Astrocyte of the spinal cord (primary cell): Measurements from ENCODE around the gene RAPSN.

Experiments used
- DNase-seq: peaks from one replicate; pipeline ENCODE4 v3.0.0; 2011; ENCODE audit warnings: low read depth, low spot score
- H3K4me3 ChIP-seq: 2 replicates; pipeline ENCODE4 v1.5.1; 2011; ENCODE audit warnings: low read depth, mild to moderate bottlenecking, low read length, moderate library complexity
- in situ Hi-C: cut with HindIII; loops from 2 replicates; pipeline ENCODE4 v1.10.0; 2017; ENCODE audit warnings: low sequenced_read_pairs
- TF ChIP-seq, protein P1 (sequence below): IDR thresholded peaks from 2 replicates; pipeline ENCODE4 v1.5.1; 2012; ENCODE audit warnings: low read depth, mild to moderate bottlenecking, low read length, inconsistent platforms

RAPSN gene

DNA sequence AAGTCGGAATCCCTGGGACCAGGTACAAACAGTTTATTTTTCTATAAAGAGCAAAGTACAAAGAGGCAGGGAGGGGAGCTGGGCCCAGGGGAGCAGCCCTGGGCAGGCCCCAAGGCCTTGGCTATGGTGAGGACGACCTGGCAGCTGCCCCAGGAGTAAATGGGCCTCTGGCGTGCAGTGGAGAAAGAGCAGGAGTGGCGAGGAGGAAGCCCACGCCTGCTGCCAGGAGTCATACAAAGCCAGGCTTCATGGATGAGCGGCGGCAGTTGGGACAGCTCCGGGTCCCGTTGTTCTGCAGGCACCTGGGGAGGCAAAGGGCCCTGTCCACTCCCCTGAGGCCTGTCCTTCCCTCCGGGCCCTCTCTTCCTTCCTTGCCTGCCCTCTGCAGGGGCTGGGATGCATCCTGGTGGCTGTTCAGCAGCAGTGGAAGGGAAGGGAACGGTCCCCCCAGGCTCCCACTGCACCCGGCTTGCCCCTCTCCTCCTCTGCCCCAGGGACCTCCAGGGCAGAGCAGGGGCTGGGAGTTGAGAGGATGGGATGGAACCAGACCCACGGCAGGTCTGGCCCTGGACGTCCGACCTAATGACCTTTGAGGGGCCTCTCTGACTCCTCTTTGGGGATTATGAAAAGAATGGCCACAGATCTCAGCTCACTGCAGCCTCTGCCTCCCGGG is 11.1 kb downstream of the RAPSN start:
- in situ Hi-C loops, result no loop called here
- TF ChIP-seq, protein P1, sequence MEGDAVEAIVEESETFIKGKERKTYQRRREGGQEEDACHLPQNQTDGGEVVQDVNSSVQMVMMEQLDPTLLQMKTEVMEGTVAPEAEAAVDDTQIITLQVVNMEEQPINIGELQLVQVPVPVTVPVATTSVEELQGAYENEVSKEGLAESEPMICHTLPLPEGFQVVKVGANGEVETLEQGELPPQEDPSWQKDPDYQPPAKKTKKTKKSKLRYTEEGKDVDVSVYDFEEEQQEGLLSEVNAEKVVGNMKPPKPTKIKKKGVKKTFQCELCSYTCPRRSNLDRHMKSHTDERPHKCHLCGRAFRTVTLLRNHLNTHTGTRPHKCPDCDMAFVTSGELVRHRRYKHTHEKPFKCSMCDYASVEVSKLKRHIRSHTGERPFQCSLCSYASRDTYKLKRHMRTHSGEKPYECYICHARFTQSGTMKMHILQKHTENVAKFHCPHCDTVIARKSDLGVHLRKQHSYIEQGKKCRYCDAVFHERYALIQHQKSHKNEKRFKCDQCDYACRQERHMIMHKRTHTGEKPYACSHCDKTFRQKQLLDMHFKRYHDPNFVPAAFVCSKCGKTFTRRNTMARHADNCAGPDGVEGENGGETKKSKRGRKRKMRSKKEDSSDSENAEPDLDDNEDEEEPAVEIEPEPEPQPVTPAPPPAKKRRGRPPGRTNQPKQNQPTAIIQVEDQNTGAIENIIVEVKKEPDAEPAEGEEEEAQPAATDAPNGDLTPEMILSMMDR, result peak; percentile 2
- H3K4me3 ChIP-seq, result no peak overlapping the region
- no peak for DNase-seq

DNA sequence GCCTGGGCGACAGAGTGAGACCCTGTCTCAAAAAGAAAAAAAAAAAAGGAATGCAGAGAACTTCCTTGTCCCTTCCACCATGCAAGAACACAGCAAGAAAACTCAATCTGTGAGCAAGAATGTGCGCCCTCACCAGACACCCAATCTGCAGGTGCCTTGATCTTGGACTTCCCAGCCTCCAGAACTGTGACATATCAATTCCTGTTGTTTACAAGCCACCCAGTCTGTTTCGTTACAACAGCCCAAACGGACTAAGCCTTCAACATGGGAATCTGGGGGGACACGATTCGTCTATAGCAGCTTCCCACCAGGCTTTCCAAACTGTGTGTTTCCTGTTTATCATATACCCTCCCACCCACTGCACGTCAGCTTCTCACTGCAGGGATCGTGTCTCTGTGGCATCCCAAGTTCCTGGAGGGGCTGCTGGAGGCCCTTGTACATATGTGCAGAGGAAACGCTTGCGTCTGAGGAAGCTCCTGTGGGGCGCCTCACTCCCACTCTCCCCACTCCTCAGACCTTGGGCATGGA is 11.7 kb downstream of the RAPSN start:
- TF ChIP-seq, protein P1, result no peak
- no peak for DNase-seq
- in situ Hi-C loops, result no loop called here
- H3K4me3 ChIP-seq, result no peak overlapping the region

DNA sequence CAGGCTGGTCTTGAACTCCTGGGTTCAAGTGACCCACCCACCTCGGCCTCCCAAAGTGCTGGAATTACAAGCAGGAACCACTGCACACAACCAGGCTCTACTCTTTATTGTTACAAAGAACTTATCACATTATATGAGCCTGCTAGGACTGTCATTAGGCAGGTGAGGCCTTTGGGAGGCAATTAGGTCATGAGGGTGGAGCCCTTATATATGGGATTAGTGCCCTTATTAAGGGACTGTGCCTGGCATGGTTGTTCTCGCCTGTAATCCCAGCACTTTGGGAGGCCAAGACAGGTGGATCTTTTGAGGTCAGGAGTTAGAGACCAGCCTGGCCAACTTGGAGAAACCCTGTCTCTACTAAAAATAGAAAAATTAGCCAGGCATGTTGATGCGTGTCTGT is 12.2 kb downstream of the RAPSN start:
- in situ Hi-C loops, result no loop called here
- no peak for DNase-seq
- no peak overlapping the region for H3K4me3 ChIP-seq
- TF ChIP-seq, protein P1, result no peak

DNA sequence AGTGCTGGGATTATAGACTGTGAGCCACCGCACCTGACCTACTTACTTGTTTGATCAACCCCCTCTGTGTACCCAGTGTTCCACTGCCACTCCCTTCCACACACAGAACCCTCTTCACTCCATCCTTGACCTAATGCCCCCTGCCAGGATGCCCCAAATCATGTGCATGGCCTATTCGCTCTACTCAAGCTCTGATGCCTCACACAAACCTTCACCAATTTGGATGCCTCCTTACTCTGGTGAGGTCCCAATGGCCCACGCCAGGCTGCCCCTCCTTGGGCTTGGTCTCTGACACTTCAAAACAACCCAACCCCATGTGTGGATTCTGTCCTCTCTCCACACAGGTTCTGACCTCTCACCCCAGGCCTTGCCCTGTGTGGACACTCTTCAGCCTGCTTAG is 13.2 kb downstream of the RAPSN start:
- H3K4me3 ChIP-seq, result no peak overlapping the region
- DNase-seq, result no peak
- in situ Hi-C loops, result no loop called here
- TF ChIP-seq, protein P1, result no peak

DNA sequence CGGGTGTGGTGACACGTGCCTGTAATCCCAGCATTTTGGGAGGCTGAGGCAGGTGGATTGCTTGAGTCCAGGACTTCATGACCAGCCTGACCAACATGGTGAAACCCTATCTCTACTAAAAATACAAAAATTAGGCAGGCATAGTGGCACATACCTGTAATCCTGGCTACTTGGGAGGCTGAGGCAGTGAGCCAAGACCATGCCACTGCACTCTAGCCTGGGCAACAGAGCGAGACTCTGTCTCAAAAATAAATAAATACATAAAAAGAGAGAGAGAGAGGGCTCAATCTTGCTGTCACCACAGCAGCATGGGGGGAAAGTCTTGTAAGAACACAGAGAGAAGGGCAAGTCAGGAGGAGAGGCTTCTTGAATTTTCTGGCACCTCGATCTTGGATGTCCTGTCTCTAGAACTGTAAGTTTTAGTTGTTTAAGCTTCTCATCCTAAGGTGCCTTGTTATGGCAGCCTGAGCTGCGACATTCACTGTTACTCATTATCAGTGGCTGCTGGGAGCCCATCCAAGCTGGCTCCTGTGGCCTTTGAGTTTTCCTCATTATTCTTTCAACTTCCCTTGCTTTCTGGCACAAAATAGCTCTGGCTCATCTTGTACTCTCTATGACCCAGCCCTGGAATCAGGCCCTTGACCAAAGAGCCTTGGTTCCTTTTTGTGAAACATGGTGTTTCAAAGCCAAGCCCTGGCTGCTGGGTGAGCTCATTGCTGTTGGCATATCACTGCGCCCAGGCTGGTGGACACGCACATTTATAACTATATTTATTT is 14.7 kb downstream of the RAPSN start:
- in situ Hi-C loops, result no loop called here
- H3K4me3 ChIP-seq, result no peak overlapping the region
- TF ChIP-seq, protein P1, result no peak
- peak; percentile 80 for DNase-seq

DNA sequence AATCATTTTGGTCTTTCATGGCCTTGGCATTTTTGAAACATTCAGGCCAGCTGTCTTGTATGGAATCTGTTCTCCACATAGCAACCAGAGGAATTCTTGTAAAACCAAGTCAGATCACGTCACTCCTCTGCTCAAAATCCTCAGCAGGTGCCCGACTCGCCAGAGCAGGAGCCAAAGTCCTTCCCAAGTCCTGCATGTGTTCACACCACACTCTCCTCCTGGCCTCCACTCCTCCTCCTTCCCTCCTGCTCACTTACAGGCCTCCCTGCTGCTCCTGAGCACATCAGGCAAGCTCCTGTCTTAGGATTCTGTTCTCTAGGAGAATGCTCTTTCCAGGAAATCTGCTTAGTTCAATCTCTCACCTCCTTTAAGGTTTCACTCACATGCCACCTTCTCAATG is 15.8 kb downstream of the RAPSN start:
- DNase-seq, result peak; percentile 33
- TF ChIP-seq, protein P1, result no peak
- in situ Hi-C loops, result no loop called here
- H3K4me3 ChIP-seq, result no peak overlapping the region
